Spleen (tissue), 7 donors: ENCODE measurements around the gene IRF2BPL.

Source experiments
- CTCF ChIP-seq, 11 experiments: fragments of 200-600 bp in 7 of 11; fragments of 450-650 bp in 4 of 11; sonication (generic) in 4 of 11; IDR thresholded peaks in 8 of 11; conservative IDR thresholded peaks in 3 of 11; 1 replicate in 7 of 11; 2 replicates in 4 of 11; pipeline versions ENCODE4 v1.4.0 to v1.8.0; 2016 to 2021; ENCODE audit warnings: antibody characterized with exemption in 11 of 11, inconsistent platforms in 4 of 11, mild to moderate bottlenecking in 1 of 11
- POLR2A ChIP-seq, 3 donors: fragments of 450-650 bp; IDR thresholded peaks; one replicate each; pipeline ENCODE4 v1.5.1; 2017; ENCODE audit warnings: antibody characterized with exemption in 3 of 3, mild to moderate bottlenecking in 1 of 3
- POLR2AphosphoS5 ChIP-seq, 3 donors: sonication (generic); formaldehyde crosslinking; IDR thresholded peaks; one replicate each; pipeline ENCODE4 v1.5.1; 2017; ENCODE audit warnings: antibody characterized with exemption in 3 of 3
- donor health status: DM: no; HTN: no; CAD: no; lungs with moderate emphysema.
- donor health status: DM: no; HTN: no; CAD: no.
- donor health status: DM: no; HTN: no; CAD: no.

- no peak for TF ChIP-seq CTCF (IDR thresholded peaks at IDR 0.05 in 8 of 11, conservative IDR thresholded peaks at IDR 0.05 in 3 of 11)
- TF ChIP-seq POLR2A (IDR thresholded peaks at IDR 0.05): no peak
- no peak for TF ChIP-seq POLR2AphosphoS5 (IDR thresholded peaks at IDR 0.05)
These were observed 43.6 kb downstream of the IRF2BPL start for GRCh38 chr14:76984787-76985375.
